ENCODE results near the gene CEP128. TPM values are rescaled to one million over a fixed set of nuclear protein-coding genes. Genes with fewer than 3 reads are reported as not detected.
A peak's percentile ranks its signal among the peaks of the same experiment; 100 is the strongest.

The CEP128 gene
- total and polyA plus RNA-seq, 4 donors = 3.2 to 15.7 (median 5.4) TPM

DNA sequence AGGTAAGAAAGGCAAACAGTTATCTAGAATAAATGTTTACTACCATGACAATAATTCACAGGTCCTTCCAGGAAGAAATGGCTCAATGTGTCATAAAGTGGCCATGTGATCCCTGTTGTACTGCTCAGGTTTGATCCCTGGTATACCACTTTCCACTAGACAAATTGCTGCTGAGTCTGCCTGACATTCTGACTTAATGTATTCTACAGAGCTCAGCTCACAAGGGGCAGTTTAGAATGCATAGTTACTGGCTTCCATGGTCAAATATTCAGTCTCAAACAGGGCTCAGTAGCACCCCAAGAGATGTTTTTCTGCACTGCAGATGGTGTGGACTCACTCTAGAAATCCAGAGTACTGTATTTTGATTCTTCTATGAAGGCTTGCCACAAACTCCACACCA lies 35.7 kb upstream of the CEP128 start:
- H3K4me1 ChIP-seq (ENCODE audit: control insufficient read depth, insufficient read depth, low read length) = no peaks in the 10 kb centered on the region
- no peaks in the 10 kb centered on the region for H3K27me3 ChIP-seq (ENCODE audit: control insufficient read depth, insufficient read depth, low read length)
- H3K27ac ChIP-seq (ENCODE audit: low read depth, low read length) = no peak overlapping the region
- no peaks in the 10 kb centered on the region for H3K36me3 ChIP-seq (ENCODE audit: control insufficient read depth, insufficient read depth, low read length)
- H3K9me3 ChIP-seq (ENCODE audit: control insufficient read depth, insufficient read depth, low read length) = no peaks in the 10 kb centered on the region
- DNase-seq (ENCODE audit: low read depth in 4 of 6, low spot score in 6 of 6) = no peak
- no peak overlapping the region for H3K4me3 ChIP-seq (ENCODE audit: low read depth, low read length)

DNA sequence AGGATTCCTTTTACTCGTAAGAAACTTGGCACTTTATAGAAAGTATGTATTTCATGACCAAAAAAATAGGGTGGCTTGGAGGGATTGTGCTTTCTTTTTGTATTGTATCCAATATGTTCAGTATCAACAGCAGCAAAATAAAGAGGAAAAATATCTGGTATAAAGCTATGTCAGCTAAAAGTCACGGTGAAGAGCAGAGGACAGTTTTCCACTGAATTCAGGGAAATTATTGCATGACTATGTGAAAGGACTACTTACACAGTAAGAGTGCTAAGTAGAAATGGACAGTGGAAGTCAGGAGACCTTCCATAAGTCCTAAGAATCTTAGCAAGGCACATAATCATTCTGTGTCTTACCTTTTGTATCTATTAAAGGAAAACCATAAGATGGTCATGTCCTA lies 33.1 kb upstream of the CEP128 start:
- Histone ChIP-seq H3K27ac (ENCODE audit: low read depth, low read length) (no peak overlapping the region), H3K27me3 (ENCODE audit: control insufficient read depth, insufficient read depth, low read length) (no peaks in the 10 kb centered on the region), H3K4me1 (ENCODE audit: control insufficient read depth, insufficient read depth, low read length) (no peaks in the 10 kb centered on the region), H3K9me3 (ENCODE audit: control insufficient read depth, insufficient read depth, low read length) (no peaks in the 10 kb centered on the region), H3K36me3 (ENCODE audit: control insufficient read depth, insufficient read depth, low read length) (no peaks in the 10 kb centered on the region), H3K4me3 (ENCODE audit: low read depth, low read length) (no peak overlapping the region)
- DNase-seq (ENCODE audit: low read depth in 4 of 6, low spot score in 6 of 6) = no peak
- no CpG with 5 or more reads among the region's 2 CpGs for WGBS (ENCODE audit: insufficient coverage)

DNA sequence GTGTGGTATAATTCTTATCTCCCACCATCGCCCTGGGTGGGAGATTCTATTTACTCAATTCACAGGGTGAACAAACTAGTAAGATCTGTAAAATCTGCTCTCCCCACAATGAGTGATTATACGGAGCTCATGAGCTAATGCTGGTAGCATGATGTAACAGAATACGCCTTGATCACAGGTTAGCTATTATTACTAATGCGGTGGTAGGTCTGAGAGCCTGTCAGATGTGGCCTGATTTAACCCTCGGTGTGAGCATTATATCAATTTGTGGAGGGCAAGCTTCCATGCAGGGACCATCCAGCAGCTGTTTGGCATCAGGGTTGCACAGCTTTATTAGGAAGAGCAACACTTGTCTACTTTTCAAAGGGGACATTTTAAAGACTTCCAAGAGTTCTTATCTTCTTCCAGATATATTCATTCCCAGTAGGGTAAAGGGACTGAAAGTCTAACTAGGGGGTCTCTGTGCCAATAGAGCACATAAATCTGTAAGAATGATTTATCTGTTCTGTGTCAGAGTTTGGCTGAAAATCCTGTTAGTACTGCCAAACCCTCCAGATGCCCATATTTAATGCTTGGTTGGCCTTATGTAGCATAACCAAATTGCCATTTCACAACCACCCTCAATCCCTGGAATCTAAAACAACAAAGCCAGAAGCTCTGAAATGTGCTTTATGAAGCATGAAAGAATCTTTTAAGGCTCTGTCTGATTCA lies 32.5 kb upstream of the CEP128 start:
- H3K27me3 ChIP-seq (ENCODE audit: control insufficient read depth, insufficient read depth, low read length) = no peaks in the 10 kb centered on the region
- H3K27ac ChIP-seq (ENCODE audit: low read depth, low read length) = peak overlapping the region; percentile 43
- peak in 2 of 6 donors; percentile 76 to 96 for DNase-seq (ENCODE audit: low read depth in 4 of 6, low spot score in 6 of 6)
- no peaks in the 10 kb centered on the region for H3K36me3 ChIP-seq (ENCODE audit: control insufficient read depth, insufficient read depth, low read length)
- no peak overlapping the region for H3K4me3 ChIP-seq (ENCODE audit: low read depth, low read length)
- WGBS (ENCODE audit: insufficient coverage) = 38% methylated on average over 4 of the region's 5 CpGs
- H3K9me3 ChIP-seq (ENCODE audit: control insufficient read depth, insufficient read depth, low read length) = no peaks in the 10 kb centered on the region
- no peaks in the 10 kb centered on the region for H3K4me1 ChIP-seq (ENCODE audit: control insufficient read depth, insufficient read depth, low read length)

GRCh38 chr14:80965037-80965436 lies 23.5 kb upstream of the CEP128 start:
- H3K27me3 ChIP-seq (ENCODE audit: control insufficient read depth, insufficient read depth, low read length) = no peaks in the 10 kb centered on the region
- no peak for DNase-seq (ENCODE audit: low read depth in 4 of 6, low spot score in 6 of 6)
- H3K9me3 ChIP-seq (ENCODE audit: control insufficient read depth, insufficient read depth, low read length) = no peaks in the 10 kb centered on the region
- no peaks in the 10 kb centered on the region for H3K36me3 ChIP-seq (ENCODE audit: control insufficient read depth, insufficient read depth, low read length)
- WGBS (ENCODE audit: insufficient coverage) = no CpG with 5 or more reads among the region's 5 CpGs
- H3K4me3 ChIP-seq (ENCODE audit: low read depth, low read length) = no peak overlapping the region
- no peak overlapping the region for H3K27ac ChIP-seq (ENCODE audit: low read depth, low read length)
- no peaks in the 10 kb centered on the region for H3K4me1 ChIP-seq (ENCODE audit: control insufficient read depth, insufficient read depth, low read length)

DNA sequence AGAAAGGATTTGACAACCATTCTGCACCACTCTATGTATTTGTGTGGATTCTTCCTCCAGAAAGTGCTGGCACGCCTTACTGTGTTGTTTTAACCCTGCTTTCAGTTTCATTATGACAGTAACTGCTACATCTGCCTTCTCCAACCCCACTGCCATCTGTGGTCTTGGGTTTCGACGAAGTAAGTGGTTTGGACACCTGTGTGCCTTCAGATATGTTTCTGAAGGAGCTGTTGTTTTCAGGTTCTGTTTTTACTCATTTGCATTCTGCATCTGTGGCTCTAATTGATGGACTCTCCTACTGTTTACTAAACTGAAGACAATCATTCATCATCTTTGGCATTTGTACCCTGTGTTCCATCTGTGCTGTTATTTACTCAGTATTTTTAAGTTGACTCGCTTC lies 18.0 kb upstream of the CEP128 start:
- H3K4me1 ChIP-seq (ENCODE audit: control insufficient read depth, insufficient read depth, low read length) = peaks cover 9% of the 10 kb centered on the region
- peak in 2 of 6 donors; percentile 37 to 83 for DNase-seq (ENCODE audit: low read depth in 4 of 6, low spot score in 6 of 6)
- WGBS (ENCODE audit: insufficient coverage) = no CpG with 5 or more reads among the region's 4 CpGs
- no peak overlapping the region for H3K4me3 ChIP-seq (ENCODE audit: low read depth, low read length)
- H3K27me3 ChIP-seq (ENCODE audit: control insufficient read depth, insufficient read depth, low read length) = peaks cover 11% of the 10 kb centered on the region
- H3K27ac ChIP-seq (ENCODE audit: low read depth, low read length) = no peak overlapping the region
- no peaks in the 10 kb centered on the region for H3K9me3 ChIP-seq (ENCODE audit: control insufficient read depth, insufficient read depth, low read length)
- no peaks in the 10 kb centered on the region for H3K36me3 ChIP-seq (ENCODE audit: control insufficient read depth, insufficient read depth, low read length)

DNA sequence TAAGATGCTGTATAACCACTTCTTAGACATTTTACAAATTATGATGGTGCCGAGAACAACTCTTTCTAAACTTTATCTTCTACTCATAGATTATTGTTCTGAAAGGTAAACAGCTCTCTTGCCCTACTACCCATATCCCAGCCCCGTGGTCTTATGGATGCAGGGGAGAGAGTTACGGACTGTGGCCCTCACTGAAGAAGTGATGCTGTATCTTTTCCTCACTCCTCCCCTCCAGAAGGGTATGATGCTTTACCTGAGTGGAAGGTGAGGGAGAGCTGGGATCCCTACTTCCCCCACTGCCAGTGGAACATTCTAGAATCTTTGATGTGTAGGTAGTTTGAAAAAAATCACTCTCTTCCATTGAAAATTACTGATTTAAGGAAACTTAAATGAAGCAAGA lies 17.4 kb upstream of the CEP128 start:
- Histone ChIP-seq H3K9me3 (ENCODE audit: control insufficient read depth, insufficient read depth, low read length) (no peaks in the 10 kb centered on the region), H3K36me3 (ENCODE audit: control insufficient read depth, insufficient read depth, low read length) (no peaks in the 10 kb centered on the region), H3K4me1 (ENCODE audit: control insufficient read depth, insufficient read depth, low read length) (peaks cover 9% of the 10 kb centered on the region), H3K27ac (ENCODE audit: low read depth, low read length) (no peak overlapping the region), H3K27me3 (ENCODE audit: control insufficient read depth, insufficient read depth, low read length) (peaks cover 11% of the 10 kb centered on the region), H3K4me3 (ENCODE audit: low read depth, low read length) (no peak overlapping the region)
- DNase-seq (ENCODE audit: low read depth in 4 of 6, low spot score in 6 of 6) = no peak
- no CpG with 5 or more reads among the region's 3 CpGs for WGBS (ENCODE audit: insufficient coverage)

GRCh38 chr14:80958226-80958625 lies 16.7 kb upstream of the CEP128 start:
- DNase-seq (ENCODE audit: low read depth in 4 of 6, low spot score in 6 of 6) = peak in 1 of 6 donors; percentile 28
- H3K36me3 ChIP-seq (ENCODE audit: control insufficient read depth, insufficient read depth, low read length) = no peaks in the 10 kb centered on the region
- WGBS (ENCODE audit: insufficient coverage) = 64% methylated on average over 2 of the region's 2 CpGs

DNA sequence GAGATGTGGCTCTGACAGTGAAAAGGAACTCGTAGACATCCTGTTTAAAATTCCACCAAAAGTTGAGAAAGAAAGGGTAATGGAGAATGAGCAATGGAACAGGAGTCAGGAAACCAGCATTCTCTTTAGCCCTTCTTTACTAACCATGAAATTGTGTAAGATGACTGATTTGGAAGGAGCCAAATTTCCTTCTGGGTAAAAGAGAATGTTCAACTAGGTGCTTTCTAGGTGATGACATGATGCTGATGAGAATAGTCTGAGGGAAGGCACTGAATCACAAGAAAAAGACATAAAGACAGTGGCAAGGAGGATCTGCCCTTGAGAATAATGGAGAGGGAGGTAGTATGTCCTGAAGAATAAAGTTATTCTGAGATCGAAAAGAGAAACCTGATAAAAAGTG lies 16.1 kb upstream of the CEP128 start:
- H3K4me3 ChIP-seq (ENCODE audit: low read depth, low read length) = no peak overlapping the region
- DNase-seq (ENCODE audit: low read depth in 4 of 6, low spot score in 6 of 6) = no peak
- H3K27me3 ChIP-seq (ENCODE audit: control insufficient read depth, insufficient read depth, low read length) = peaks cover 11% of the 10 kb centered on the region
- H3K4me1 ChIP-seq (ENCODE audit: control insufficient read depth, insufficient read depth, low read length) = peaks cover 9% of the 10 kb centered on the region
- H3K9me3 ChIP-seq (ENCODE audit: control insufficient read depth, insufficient read depth, low read length) = no peaks in the 10 kb centered on the region
- H3K36me3 ChIP-seq (ENCODE audit: control insufficient read depth, insufficient read depth, low read length) = no peaks in the 10 kb centered on the region
- no CpG with 5 or more reads among the region's 2 CpGs for WGBS (ENCODE audit: insufficient coverage)
- no peak overlapping the region for H3K27ac ChIP-seq (ENCODE audit: low read depth, low read length)

More at GRCh38 chr14:80958226-80958625, 16.7 kb upstream of the CEP128 start:
- Histone ChIP-seq H3K4me1 (ENCODE audit: control insufficient read depth, insufficient read depth, low read length) (peaks cover 9% of the 10 kb centered on the region), H3K4me3 (ENCODE audit: low read depth, low read length) (no peak overlapping the region), H3K27ac (ENCODE audit: low read depth, low read length) (no peak overlapping the region), H3K9me3 (ENCODE audit: control insufficient read depth, insufficient read depth, low read length) (no peaks in the 10 kb centered on the region), H3K27me3 (ENCODE audit: control insufficient read depth, insufficient read depth, low read length) (peaks cover 11% of the 10 kb centered on the region)

DNA sequence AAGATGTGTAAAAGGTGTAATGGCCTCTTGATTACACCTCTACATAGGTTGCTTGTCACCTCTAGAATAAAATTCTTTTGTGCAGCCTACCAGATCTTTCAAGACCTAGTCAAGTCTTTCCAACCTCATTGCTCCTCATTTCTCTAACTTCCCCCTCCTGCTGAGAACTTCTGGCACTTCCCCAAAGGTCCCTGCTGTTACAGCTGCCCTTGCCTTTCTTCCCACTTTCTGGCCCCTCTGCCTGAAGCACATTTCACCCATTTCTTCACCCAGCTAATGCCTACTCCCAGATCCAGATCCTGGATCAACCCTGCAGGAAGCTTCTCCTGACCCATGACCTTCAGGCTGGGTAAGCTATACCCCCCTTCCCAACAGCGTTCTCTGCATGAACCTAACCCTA lies 15.4 kb upstream of the CEP128 start:
- Histone ChIP-seq H3K27me3 (ENCODE audit: control insufficient read depth, insufficient read depth, low read length) (peaks cover 11% of the 10 kb centered on the region), H3K4me1 (ENCODE audit: control insufficient read depth, insufficient read depth, low read length) (peaks cover 9% of the 10 kb centered on the region), H3K36me3 (ENCODE audit: control insufficient read depth, insufficient read depth, low read length) (no peaks in the 10 kb centered on the region), H3K4me3 (ENCODE audit: low read depth, low read length) (no peak overlapping the region), H3K9me3 (ENCODE audit: control insufficient read depth, insufficient read depth, low read length) (no peaks in the 10 kb centered on the region), H3K27ac (ENCODE audit: low read depth, low read length) (no peak overlapping the region)
- no peak for DNase-seq (ENCODE audit: low read depth in 4 of 6, low spot score in 6 of 6)
- 80% methylated on average over 1 of the region's 1 CpG for WGBS (ENCODE audit: insufficient coverage)

GRCh38 chr14:80956102-80956501 lies 14.6 kb upstream of the CEP128 start:
- peaks cover 11% of the 10 kb centered on the region for H3K27me3 ChIP-seq (ENCODE audit: control insufficient read depth, insufficient read depth, low read length)
- H3K4me1 ChIP-seq (ENCODE audit: control insufficient read depth, insufficient read depth, low read length) = peaks cover 9% of the 10 kb centered on the region
- H3K36me3 ChIP-seq (ENCODE audit: control insufficient read depth, insufficient read depth, low read length) = no peaks in the 10 kb centered on the region
- no peaks in the 10 kb centered on the region for H3K9me3 ChIP-seq (ENCODE audit: control insufficient read depth, insufficient read depth, low read length)
- WGBS (ENCODE audit: insufficient coverage) = no CpG with 5 or more reads among the region's 2 CpGs
- peak overlapping the region; percentile 66 for H3K4me3 ChIP-seq (ENCODE audit: low read depth, low read length)
- DNase-seq (ENCODE audit: low read depth in 4 of 6, low spot score in 6 of 6) = no peak
- H3K27ac ChIP-seq (ENCODE audit: low read depth, low read length) = no peak overlapping the region
